Activated CD4-positive, CD25-positive, alpha-beta regulatory T cell treated with anti-CD3 and anti-CD28 coated beads, Interleukin-2, amount 50 U/mL, for 16 hours (primary cell): Measurements from ENCODE around the gene GDAP1L1.

Experiments used
- DNase-seq: peaks from one replicate; pipeline ENCODE4 v3.0.0-alpha.2; 2020; ENCODE audit warnings: low read depth, low spot score

Gene GDAP1L1

DNA sequence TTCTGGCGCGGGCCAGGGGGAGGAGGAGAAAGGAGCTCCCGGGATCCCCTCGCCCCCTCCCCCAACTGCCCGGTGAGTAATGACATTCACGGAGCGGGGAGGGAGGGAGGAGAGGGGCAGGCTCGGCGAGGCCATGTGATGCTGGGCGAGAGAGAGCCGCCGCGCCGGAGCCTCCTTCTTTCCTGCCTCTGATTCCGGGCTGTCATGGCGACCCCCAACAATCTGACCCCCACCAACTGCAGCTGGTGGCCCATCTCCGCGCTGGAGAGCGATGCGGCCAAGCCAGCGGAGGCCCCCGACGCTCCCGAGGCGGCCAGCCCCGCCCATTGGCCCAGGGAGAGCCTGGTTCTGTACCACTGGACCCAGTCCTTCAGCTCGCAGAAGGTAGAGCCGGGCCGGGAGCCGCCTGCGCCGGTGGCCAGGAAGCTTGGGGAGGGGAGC lies at the start of gene GDAP1L1:
TSS of gene GDAP1L1 (plus strand) at position 178 of the 441 bp plus-strand sequence. CDS start at position 205, 27 bp downstream.
- DNase-seq: no peak

DNA sequence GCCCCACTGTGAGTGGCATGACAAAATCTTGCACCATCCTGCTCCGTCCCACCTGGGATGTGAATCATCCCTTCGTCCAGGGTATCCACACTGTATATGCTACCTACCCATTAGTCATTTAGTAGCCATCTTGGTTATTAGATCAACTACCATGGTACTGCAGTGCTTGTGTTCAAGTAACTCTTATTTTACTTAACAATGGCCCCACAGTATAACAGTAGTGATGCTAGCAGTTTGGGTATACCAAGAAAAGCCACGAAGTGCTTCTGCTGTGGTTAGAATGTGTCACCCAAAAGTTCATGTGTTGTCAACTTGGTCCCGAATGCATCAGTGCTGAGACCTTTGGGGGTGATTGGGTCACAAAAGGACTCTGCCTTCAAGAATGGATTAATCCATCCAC lies 48.2 kb upstream of the GDAP1L1 start:
- no peak for DNase-seq

DNA sequence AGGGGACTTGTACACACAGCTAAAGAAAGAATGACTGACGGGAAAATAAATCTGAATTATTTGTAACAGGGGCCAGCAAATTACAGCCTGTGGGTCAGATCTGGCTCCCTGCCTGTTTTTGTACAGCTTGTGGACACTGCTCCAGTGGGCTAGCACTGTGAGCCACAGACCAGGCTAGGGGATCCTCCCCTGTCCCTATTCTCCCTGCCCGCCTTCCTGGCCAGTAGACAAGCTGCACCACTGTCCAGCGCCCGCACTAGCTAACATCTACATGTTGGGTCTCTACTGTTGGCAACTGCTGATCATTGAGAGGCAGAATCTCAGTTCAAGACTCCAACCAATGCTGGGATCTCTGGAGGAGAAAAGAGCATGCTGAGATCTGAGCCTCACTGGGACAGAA lies 47.2 kb upstream of the GDAP1L1 start:
- DNase-seq: no peak

DNA sequence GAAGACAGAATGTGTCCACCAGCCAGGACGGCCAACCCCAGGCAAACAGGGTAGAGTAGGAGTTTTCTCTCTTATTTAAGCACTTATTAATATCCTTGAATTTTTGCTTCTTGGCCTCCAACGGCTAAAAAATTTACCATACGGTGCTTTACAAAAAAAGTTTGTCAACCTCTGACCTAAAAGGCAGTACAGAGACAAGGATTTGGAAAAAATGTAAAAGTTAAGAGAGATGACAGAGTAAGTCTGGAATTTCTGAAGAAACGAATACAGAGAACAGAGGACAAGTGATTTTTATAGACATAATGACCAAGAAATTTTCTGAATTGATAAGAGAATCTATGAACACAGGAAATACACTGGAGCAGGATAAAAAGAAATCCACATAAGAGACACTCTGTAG lies 46.7 kb upstream of the GDAP1L1 start:
- no peak for DNase-seq

DNA sequence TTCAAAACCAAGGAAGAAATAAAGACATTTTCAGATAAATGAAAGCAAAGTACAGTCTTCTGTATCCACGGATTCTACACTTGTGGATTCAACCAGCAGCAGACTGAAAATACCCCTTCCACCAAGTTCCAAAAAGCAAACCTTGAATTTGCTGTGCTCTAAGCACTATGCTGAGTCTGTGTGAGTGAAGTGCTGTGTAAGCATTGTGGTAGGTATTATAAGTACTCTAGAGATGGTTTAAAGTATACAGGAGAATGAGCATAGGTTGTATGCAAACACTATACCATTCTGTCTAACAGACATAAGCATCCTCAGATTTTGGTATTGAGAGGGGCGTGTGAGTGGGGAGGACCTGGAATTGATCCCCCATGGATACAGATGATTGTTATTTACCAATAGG lies 46.1 kb upstream of the GDAP1L1 start:
- DNase-seq: no peak

DNA sequence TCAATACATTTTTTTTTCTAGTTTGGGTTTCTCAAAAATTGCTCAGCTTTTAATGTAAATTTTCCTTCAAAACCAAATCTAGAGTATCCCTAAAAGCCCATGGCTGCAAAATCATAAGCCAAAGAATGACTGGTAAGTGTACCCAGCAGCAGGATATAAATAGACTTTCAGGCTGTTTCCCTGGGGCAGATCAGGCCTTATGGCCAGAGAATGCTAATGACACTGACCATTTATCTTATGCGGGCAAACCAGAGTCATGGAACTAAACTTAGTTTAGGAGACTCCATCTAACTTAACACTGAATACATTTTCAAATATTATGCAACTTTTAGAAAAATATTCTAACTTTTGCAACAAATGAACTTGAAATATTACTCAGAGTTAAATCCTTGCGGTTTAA lies 43.9 kb upstream of the GDAP1L1 start:
- no peak for DNase-seq

DNA sequence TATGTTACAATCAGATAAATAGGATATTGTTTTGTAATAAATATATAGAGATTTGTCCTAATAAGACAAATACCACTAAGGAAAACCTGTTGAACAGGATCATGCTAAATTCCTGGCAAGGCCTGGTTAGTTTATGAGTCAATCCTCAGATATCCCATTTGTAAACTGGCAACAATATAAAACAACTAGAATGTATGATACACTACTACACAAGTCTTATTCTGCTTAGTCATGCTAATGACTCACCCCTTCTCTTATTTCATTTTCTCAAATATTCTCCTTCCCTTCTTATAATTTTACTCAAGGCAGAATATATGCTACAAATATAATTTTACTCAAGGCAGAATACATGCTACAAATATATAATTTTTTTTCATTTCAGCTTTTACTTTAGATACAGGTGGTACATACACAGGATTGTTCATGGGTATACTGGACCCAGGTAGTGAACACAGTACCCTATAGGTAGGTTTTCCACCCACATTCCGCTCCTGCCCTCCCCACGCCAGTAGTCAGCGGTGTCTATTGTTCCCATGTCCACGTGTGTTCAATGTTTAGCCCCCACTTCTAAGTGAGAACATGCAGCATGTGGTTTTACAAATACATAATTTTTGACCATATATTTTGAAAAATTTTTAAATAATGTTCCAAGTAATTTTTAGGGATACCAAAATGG lies 42.8 kb upstream of the GDAP1L1 start:
- no peak for DNase-seq

DNA sequence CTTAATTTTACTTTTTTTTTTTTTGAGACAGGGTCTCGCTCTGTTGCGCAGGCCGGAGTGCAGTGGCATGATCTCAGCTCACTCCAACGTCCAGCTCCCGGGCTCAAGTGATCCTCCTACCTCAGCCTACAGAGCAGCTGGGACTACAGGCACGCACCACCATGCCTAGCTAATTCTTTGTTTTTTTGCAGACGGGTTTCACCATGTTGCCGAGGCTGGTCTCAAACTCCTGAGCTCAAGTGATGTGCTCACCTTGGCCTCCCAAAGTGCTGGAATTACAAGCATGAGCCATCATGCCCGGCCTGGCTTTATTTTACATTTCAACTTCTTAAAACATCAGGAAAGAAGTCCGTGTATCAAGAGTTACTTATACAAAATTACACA lies 42.3 kb upstream of the GDAP1L1 start:
- no peak for DNase-seq

DNA sequence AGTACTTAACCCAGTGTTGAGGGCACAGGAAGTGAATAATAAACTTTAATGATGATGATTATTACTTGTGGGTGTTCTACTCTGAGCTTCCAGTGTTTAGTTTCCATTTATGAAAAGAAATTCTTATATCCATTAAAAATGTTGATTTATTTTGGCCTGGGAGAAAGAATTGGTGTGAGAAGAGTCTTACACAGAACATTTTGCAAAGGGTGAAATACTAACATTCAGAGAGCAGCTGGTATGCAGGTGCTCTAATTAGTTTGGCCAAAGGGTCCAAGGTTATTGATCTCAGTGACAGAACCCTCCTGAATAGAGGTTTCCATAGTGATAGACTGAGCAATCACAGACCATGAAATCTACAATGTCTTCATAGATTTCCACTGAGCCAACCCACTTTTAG lies 41.0 kb upstream of the GDAP1L1 start:
- no peak for DNase-seq

DNA sequence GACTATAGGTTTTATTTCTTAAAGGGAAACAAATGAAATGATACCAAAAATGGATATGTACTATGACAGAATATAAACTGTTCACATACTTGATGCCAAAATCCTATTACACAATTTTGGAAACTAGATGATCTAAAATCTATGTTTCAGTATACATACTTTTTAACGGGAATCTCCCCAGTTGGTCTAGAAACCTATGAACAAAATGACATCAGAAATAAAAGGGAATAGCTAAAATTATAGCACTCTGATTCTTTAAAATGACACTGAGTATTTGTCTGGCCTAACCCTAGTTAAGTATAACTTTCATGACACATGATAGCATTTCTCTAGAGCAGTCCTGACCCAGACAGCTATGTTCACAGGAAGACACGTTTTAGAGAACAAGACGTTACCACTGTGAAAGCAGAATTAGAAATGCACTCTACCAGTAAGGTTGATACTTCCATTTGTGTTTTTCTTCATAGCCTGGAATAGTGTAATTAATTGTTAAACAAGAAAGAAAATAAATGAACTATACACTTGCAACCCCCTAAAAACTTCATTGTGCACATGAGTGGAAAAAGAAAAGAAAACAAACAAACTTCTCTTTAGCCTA lies 39.9 kb upstream of the GDAP1L1 start:
- DNase-seq: no peak

DNA sequence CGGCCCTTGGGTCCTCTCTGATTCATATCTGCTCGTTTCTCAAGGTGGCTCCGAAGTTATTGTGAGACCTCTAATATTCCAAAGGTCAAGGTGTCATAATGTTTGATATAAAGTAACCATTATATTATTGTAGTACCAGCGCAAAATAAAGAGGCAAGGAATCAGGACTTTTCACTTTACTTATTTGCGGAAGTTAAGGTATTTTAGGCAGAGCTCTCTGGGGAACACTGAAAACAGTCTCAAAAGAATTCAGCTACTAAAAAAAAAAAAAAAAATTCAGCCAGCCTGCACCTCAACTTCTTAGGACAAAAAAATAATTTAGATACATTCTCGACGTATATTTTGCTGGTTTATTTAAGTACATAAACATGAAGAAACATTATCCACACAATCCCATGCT lies 38.9 kb upstream of the GDAP1L1 start:
- no peak for DNase-seq

DNA sequence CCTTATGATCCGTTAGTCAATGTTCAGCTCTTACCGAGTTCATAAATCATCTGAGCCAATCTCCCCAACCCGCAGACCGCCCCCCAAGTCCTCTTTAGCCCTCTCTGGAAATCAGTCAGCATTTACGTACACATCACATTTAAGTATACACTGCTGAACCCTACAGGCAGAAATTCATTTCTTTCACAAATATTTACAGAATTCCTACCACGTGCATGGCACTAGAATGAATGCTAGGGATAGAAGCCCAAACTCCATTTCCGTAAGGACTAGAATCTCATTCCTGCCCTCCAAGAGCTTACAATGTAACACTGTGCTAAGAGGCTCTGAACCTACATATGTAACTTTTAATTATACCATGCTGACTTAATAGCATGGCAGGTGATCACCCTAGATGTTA lies 38.3 kb upstream of the GDAP1L1 start:
- no peak for DNase-seq

DNA sequence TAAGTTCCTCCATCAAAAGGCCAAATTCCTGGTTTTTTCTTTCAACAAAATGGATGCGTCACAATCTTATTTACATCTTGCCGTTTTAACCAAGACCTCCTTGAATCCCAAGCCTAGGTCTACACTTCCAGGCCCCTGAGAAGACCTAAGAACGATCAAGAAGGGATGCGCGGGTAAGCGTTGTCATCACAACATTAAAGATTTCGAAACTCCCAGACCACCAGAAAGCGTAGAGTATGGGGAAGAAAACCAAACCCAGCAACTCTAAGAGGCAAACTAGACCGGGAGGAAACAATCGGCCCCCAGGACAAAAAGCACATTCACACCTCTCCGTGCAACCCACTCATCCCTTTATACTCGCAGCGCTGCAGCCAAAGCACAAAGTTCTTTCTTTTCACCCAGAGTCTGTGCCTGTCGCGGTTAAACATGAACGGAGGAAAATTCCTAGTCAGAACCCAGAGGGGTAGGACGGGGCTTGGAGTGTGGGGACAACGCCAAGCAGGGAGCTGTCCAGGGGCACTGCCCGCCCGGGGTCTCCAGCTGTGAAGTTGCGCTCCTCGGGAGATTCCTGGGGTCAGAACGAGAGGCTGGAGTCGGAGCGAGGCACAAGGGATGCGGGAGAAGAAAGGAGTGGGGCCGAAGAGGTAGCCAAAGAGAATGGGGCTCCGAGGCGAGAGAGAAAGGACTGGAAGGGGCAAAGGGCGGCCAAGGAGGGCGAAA lies 37.3 kb upstream of the GDAP1L1 start:
- no peak for DNase-seq

DNA sequence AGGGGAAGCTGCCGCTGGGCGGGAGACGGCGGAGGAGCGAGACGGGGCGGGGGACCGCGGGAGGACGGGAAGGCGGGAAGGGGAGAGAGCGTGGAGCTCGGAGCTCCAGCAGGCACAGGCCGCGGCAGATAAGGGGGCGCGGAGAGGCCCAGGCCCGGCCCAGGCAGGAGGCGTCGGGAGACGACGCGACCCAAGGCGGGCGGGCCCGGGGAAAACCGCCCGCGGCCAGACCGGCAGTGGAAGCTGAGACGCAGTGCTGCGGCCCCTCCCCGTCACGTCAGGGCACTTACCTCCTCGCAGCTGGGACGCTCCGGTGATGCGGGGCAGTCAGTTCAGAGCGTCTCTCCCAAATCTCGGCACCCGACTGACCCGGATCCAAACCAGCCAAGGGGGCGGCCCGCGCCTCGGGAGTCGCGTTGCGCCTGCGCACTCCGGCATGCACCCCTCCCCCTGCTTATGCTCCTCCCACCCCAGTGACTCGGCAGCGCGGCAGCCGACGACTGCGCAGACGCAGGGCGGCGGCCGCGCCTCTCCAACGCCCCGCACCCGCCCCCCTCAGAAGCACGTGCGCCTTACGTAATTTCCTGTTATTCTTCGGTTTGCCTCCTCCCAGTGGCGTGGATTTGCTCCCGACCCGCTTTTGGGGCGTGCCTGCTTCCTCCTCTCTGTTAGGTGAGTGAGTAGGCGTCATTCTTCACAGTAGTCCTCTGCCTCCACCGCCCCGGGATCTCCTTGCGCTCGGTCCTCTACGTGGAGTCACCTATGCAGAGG lies 36.5 kb upstream of the GDAP1L1 start, which contains the start of gene OSER1:
TSS of gene OSER1 (minus strand) at position 366 of the 771 bp plus-strand sequence. CDS start 3,814 bp downstream, outside the sequence.
- DNase-seq: peak; percentile 98

DNA sequence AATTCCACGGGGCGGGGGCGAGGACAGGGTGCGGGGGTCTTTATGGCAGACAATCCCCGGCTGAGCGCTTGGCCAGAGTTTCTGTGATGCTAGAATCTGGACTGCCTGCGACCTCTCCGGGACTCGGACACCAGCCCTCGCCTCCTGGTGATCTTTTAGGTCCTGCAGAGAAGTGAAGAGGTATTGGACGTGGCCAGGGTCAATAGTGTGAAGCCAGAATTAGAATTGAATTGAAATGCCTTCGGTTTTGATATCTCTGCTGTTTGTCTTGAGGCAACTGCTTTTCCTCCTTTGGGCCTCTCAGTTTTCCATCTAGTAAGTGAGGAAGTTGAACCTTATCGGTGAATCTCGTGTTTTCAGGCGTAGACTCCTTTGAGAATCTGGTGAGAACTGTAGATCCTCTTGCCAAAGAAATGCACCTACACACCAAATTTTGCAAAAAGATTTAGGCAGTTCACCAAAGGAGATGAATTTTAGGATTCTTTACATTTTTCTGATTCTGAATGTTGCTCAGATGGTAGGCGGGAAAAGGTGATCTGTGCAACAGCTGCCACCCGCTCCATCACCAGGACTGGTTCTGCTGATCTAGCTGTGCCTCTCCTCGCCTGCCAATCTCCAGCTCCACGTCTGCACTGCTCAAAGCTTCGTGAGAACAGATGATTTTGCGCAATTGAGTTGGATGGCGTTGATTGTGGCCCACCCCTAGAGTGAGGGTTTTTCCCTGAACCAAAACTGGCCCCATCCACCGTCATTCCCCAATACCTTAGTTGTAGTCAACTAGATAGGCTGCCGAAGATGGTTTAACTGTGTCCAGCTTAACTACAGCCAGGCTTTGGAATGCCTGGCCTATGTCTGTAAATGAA lies 35.7 kb upstream of the GDAP1L1 start:
- DNase-seq: no peak

DNA sequence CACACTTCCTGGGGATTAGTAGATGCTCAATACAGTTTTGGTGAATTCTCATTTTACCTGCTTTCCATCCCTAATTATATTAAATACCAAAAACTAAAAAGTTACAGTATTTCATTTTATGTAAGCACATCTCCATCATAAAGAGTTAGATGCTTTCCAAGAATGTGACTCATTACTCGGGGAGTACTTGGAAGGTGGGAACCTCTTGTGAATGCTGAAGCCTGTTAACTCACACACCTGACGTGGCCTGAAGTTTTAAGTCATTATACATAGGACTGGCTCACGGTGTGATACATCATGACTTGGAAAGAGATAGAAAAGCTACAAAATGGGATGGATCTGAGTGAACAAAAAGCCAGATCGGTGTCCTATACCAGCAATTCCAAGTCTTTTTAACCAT lies 34.3 kb upstream of the GDAP1L1 start:
- DNase-seq: no peak

DNA sequence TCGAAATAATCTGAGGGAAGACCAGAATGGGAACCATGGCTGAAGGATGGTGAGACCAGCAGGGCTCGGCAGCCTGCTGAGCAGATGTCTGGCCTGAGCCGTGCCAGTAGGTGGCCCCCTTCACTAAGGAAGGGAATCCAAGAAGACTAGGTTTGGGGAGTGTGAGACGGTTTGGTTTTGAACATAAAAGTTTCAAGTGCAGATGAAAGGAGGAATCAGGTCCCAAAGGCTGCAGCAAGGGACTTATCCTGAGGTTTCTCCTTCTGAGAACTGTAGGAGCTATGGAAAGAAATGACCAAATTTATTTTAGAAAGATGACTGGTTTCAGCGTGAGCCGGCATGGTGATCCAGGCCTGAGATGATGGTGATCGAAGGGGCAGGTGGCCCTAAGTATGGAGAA lies 32.0 kb upstream of the GDAP1L1 start:
- peak; percentile 52 for DNase-seq

DNA sequence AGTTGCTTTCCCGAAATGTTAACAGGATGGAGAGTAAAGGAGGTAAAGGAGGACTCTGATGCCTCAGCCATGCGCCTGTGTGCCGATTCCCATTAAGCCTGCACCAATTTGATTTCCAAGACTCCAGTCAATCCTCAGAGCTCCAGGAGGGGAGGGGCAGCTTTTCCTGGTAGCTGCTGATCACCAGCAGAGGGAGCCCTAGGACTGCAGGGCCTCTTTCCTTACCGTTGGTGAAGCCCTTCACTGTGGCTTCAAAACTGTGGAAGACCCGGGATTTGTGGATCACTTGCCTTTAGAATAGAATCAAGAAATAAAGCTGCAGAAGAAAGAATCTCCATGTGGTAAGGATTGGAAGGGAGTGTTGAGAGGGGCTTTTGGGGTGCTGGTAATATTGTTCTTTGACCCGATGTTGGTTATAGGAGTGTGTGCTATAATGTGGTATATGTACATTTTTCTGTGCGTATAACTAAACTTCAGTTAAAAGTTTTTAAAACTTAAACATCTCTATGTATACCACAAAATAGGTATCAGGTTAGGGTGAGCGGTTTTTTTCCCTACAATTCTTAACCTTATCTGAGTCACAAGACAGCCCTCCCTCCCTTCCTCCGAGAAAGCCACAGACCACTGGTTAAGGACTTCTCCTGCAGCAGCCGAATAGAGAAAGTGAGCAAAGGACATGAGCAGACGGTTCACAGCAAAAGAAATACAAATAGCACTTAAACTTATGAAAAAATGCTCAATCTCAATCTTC lies 29.6 kb upstream of the GDAP1L1 start:
- DNase-seq: peak; percentile 50

DNA sequence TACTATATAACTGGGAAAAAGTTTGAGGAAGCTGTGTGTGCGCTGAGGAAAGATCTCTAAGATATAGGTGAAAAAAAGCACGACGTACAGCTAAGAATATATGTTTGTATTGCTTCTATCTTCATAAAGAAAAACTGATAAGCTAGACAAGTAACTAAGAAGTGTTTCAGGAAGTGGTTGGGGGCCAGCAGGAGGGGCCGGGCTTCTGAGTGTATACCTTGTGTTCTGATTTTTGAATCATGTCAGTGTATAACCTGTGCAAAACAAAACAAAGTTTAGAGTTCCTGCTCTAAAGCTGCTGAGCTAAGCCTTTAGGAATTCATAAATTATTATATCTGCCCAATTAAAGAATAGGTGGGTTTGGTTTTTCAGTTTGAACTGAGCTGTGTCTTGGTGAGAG lies 28.7 kb upstream of the GDAP1L1 start:
- no peak for DNase-seq

DNA sequence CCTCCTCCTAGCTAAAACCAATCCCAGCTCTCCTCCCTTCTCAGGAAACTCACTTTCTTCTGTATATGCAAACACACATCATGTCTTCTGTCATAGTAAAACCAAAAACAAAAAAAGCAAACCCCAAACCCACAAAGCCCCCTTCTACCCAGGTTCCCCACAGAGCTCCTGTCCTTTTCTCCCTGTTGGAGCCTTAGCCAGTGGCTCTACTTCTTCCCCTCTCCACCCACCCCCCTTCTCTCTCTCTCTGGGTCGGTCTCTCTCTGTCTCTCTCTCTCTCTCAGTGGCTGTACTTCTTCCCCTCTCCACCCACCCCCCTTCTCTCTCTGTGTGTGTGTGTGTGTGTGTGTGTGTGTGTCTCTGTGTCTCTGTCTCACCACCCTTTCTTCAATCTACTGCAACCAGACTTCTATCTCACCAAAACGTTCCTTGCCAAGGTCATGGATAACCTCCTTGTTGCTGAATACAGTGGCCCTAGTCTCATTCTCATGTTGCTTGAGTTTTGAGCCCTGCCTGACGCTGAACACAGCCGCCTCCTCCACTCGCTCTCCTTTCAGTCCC lies 27.9 kb upstream of the GDAP1L1 start:
- no peak for DNase-seq
